GM12872 (cell line): ENCODE results near the gene NXPH4.

Experiments used
- CTCF ChIP-seq: IDR thresholded peaks from 3 replicates; pipeline ENCODE4 v1.5.1; 2011; ENCODE audit warnings: low read depth, mild to moderate bottlenecking, low read length, moderate library complexity; ENCODE audit not compliant: insufficient read depth

NXPH4 gene

GRCh38 chr12:57191410-57191809 is 25.2 kb upstream of the NXPH4 start:
- no peak for TF ChIP-seq CTCF

- no peak for TF ChIP-seq CTCF
These were observed 23.7 kb upstream of the NXPH4 start for GRCh38 chr12:57192920-57193319.

- no peak for TF ChIP-seq CTCF
These were observed 22.8 kb upstream of the NXPH4 start for GRCh38 chr12:57193706-57194245.

- no peak for TF ChIP-seq CTCF
These were observed 22.3 kb upstream of the NXPH4 start for GRCh38 chr12:57194253-57194652.

GRCh38 chr12:57195186-57195585 is 21.4 kb upstream of the NXPH4 start:
- no peak for TF ChIP-seq CTCF

GRCh38 chr12:57195611-57196371 is 20.8 kb upstream of the NXPH4 start:
- TF ChIP-seq CTCF = no peak

GRCh38 chr12:57196439-57196838 is 20.2 kb upstream of the NXPH4 start:
- TF ChIP-seq CTCF = no peak
